HL-60 (cell line): ENCODE measurements around the gene ANO1.

Experiments
- DNase-seq, 2 experiments: peaks; one replicate each; pipeline ENCODE4 v3.0.0-alpha.2; 2010 to 2020; ENCODE audit warnings: low read depth in 1 of 2, low spot score in 1 of 2
- H3K27ac ChIP-seq: fragments of 250-450 bp; sonication (Bioruptor Pico); replicated peaks from 2 replicates; pipeline ENCODE4 v1.5.1; 2020; ENCODE audit warnings: mild to moderate bottlenecking, moderate library complexity
- H3K27me3 ChIP-seq: fragments of 250-450 bp; sonication (Bioruptor Pico); 2 replicates; pipeline ENCODE4 v1.5.1; 2021; ENCODE audit warnings: mild to moderate bottlenecking, moderate library complexity; ENCODE audit not compliant: insufficient read depth, poor library complexity, severe bottlenecking
- H3K4me3 ChIP-seq: replicated peaks from 2 replicates; pipeline ENCODE4 v1.5.1; 2011; ENCODE audit warnings: mild to moderate bottlenecking, control low read depth, low read length; ENCODE audit not compliant: insufficient read depth
- CTCF ChIP-seq: IDR thresholded peaks from one replicate; pipeline ENCODE4 v1.5.1; 2011; ENCODE audit warnings: low read length, control low read depth, inconsistent platforms; ENCODE audit not compliant: insufficient read depth
- GABPA ChIP-seq: IDR thresholded peaks from 2 replicates; pipeline ENCODE4 v1.6.1; 2012; ENCODE audit warnings: low read depth
- POLR2AphosphoS5 ChIP-seq: IDR thresholded peaks from 2 replicates; pipeline ENCODE4 v1.6.1; 2012; ENCODE audit warnings: low read depth
- REST ChIP-seq: IDR thresholded peaks from 2 replicates; pipeline ENCODE4 v1.6.1; 2012; ENCODE audit warnings: low read depth; ENCODE audit not compliant: insufficient replicate concordance
- SPI1 ChIP-seq: IDR thresholded peaks from 2 replicates; pipeline ENCODE4 v1.6.1; 2012; ENCODE audit warnings: low read depth, mild to moderate bottlenecking, borderline replicate concordance

Gene ANO1

GRCh38 chr11:70137383-70137782, 59.3 kb downstream of the ANO1 start:
- Histone ChIP-seq H3K27ac (no peak overlapping the region), H3K27me3 (peaks cover 19% of the 10 kb centered on the region), H3K4me3 (no peak overlapping the region)
- TF ChIP-seq GABPA (no peak), REST (no peak), SPI1 (no peak), CTCF (no peak), POLR2AphosphoS5 (no peak)
- no peak for DNase-seq

DNA sequence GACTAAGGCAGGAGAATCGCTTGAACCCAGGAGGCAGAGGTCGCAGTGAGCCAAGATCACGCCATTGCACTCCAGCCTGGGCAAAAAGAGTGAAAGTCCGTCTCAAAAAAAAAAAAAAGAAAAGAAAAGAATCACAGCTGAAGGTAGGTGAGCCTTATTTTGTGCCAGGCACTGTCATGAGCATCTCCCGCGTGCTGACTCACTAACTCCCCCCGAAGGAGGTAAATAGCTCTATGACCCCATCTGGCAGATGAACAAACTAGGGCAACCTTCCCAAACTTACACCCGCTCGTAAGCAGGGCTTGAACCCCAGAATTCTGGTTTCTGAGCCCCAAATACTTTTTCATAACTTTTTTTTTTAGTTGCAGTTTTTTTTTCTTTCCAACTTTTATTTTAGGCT, 60.3 kb downstream of the ANO1 start:
- Histone ChIP-seq H3K27ac (no peak overlapping the region), H3K27me3 (peaks cover 23% of the 10 kb centered on the region), H3K4me3 (no peak overlapping the region)
- no peak for TF ChIP-seq CTCF
- no peak for TF ChIP-seq REST
- no peak for TF ChIP-seq SPI1
- no peak for TF ChIP-seq POLR2AphosphoS5
- no peak for TF ChIP-seq GABPA
- DNase-seq: no peak

DNA sequence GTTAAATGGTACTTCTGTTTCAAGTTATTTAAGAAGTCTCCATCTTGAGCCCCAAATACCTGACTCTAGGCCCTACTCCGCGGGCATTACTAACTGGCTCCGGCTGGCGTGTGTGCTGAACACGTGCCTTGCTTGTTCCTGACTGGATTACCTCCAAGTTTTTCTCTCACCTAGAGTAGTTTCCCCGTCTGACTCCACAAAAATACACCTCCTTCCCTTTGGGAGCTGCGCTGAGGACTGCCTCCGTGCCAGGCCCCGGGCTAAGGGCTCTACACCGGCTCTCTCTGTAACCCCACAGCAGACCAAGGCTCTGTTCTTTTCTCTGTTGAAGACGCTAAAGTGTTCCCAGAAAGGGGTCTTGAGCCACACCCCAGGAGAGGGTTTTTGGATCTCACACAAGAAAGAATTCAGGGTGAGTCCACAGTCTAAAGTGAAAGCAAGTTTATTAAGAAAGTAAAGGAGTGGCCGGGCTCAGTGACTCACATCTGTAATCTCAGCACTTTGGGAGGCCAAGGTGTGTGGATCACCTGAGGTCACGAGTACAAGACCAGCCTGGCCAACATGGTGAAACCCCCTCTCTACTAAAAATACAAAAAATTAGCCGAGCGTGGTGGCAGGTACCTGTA, 61.8 kb downstream of the ANO1 start:
- Histone ChIP-seq H3K4me3 (no peak overlapping the region), H3K27me3 (peaks cover 23% of the 10 kb centered on the region), H3K27ac (no peak overlapping the region)
- no peak for DNase-seq
- TF ChIP-seq SPI1 (no peak), REST (no peak), GABPA (no peak), CTCF (no peak), POLR2AphosphoS5 (no peak)
